HUES6 (cell line): ENCODE results near the gene IFNA10.
"Not testable (repeated sequence)": the region's sequence is repeated elsewhere in the genome, so short reads cannot be mapped to it uniquely, and the experiment has no call there.

Experiments used
- H3K27ac ChIP-seq: 2 replicates; pipeline ENCODE4 v1.7.0; 2013; ENCODE audit warnings: low read depth, mild to moderate bottlenecking, low read length, inconsistent platforms
- H3K27me3 ChIP-seq: 2 replicates; pipeline ENCODE4 v1.6.1; 2013; ENCODE audit warnings: low read length; ENCODE audit not compliant: control insufficient read depth, insufficient read depth
- H3K36me3 ChIP-seq: 2 replicates; pipeline ENCODE4 v1.6.1; 2013; ENCODE audit warnings: low read length; ENCODE audit not compliant: control insufficient read depth, insufficient read depth
- H3K4me1 ChIP-seq: 2 replicates; pipeline ENCODE4 v1.6.1; 2013; ENCODE audit warnings: low read length; ENCODE audit not compliant: control insufficient read depth, insufficient read depth
- H3K4me3 ChIP-seq: 2 replicates; pipeline ENCODE4 v1.5.1; 2013; ENCODE audit warnings: low read depth, low read length
- H3K9ac ChIP-seq: one replicate; pipeline ENCODE4 v1.6.1; 2013; ENCODE audit warnings: mild to moderate bottlenecking, low read length
- H3K9me3 ChIP-seq: 2 replicates; pipeline ENCODE4 v1.6.1; 2013; ENCODE audit warnings: low read depth, low read length; ENCODE audit not compliant: control insufficient read depth, insufficient read depth

The IFNA10 gene

DNA sequence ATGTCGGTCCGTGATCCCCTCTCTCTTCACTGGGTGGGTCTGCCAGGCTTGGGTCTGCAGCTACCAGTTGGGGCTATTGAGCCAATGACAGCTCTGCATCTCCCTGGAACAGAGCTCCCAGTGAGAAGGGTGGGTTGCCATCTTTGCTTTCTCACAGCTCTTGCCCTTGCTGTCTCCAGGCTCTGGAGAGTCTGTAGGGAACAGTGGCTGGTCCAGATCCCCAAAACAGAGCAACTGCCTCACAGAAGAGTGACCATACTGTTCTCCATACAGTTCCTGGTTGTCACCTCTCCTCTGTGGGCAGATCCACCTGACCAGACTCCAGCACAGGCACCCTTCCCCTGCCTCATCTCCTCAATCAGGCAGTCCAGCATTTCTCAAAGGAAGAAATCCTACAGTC is 26.3 kb upstream of the IFNA10 start:
- no peaks in the 10 kb centered on the region for H3K9me3 ChIP-seq
- no peak overlapping the region for H3K4me3 ChIP-seq
- no peak overlapping the region for H3K9ac ChIP-seq
- no peaks in the 10 kb centered on the region for H3K4me1 ChIP-seq
- H3K27me3 ChIP-seq: no peaks in the 10 kb centered on the region; the same call in 1 of the 2 replicates
- H3K36me3 ChIP-seq: no peaks in the 10 kb centered on the region
- no peak overlapping the region for H3K27ac ChIP-seq

- Histone ChIP-seq H3K36me3 (no peaks in the 10 kb centered on the region), H3K27me3 (no peaks in the 10 kb centered on the region; the same call in 1 of the 2 replicates), H3K27ac (no peak within 1 kb of the TSS), H3K4me1 (no peaks in the 10 kb centered on the region), H3K4me3 (no peak within 1 kb of the TSS), H3K9ac (no peak within 1 kb of the TSS), H3K9me3 (no peaks in the 10 kb centered on the region)
These were observed 21.2 kb upstream of the IFNA10 start, which contains the start of gene IFNA17 for GRCh38 chr9:21228122-21228521. TSS of gene IFNA17 (minus strand) at chr9:21228222. CDS start at chr9:21228173, 49 bp downstream.

GRCh38 chr9:21217211-21217610 is 10.3 kb upstream of the IFNA10 start, which contains the start of gene IFNA16:
TSS of gene IFNA16 (minus strand) at chr9:21217311. CDS start at chr9:21217305, 6 bp downstream.
- not testable (repeated sequence) for H3K4me3 ChIP-seq, H3K4me1 ChIP-seq, H3K9ac ChIP-seq, H3K36me3 ChIP-seq, H3K9me3 ChIP-seq, H3K27me3 ChIP-seq, H3K27ac ChIP-seq

DNA sequence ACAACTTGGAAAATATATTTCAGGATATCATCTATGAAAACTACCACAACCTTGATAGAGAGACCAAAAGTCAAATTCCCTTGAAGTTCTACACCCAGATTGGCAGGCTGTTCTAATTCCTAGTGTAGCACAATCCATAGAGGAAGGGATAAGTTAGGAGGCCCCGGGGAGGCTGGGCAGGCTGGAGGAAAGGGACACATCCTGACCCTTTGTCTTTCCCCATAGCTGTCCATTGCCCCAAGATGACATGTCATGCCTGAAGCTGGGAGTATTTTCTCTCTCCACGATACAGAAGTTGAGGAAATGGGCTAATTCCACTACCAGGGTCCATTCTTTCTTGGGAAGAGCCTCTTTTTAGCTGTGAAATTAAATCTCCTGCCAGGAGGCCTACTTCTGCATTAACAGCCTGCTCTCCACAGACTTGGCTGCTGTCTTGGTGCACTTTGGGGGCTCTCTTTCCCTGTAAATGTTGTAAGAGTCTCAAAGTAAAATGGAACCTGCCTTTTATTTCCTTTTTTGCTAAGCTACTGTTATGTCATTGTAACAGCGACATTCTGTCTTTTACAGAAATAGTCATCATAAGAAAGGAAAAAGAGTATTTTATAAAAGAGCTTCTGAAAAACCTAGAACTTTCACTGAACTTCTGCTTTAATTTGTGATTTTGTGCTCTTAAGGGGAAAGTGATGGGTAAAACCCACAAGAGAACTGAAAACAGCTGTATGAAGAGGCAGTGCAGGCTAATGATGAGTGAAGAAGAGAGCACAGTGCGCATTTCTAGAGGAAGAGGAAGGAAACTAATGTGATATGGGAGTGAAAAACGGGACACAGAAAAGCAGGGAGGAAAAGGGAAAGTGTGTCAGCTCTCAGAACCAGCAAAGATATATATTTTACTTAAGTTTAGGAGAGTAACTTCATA is 6.7 kb upstream of the IFNA10 start:
- not testable (repeated sequence) for H3K27me3 ChIP-seq, H3K9ac ChIP-seq, H3K4me3 ChIP-seq, H3K27ac ChIP-seq, H3K9me3 ChIP-seq, H3K36me3 ChIP-seq, H3K4me1 ChIP-seq

GRCh38 chr9:21212160-21212559 is 5.2 kb upstream of the IFNA10 start:
- not testable (repeated sequence) for H3K9me3 ChIP-seq, H3K4me3 ChIP-seq, H3K36me3 ChIP-seq, H3K27ac ChIP-seq, H3K27me3 ChIP-seq, H3K9ac ChIP-seq, H3K4me1 ChIP-seq

GRCh38 chr9:21210782-21211181 is 3.8 kb upstream of the IFNA10 start:
- H3K9me3 ChIP-seq, H3K4me3 ChIP-seq: not testable (repeated sequence)

DNA sequence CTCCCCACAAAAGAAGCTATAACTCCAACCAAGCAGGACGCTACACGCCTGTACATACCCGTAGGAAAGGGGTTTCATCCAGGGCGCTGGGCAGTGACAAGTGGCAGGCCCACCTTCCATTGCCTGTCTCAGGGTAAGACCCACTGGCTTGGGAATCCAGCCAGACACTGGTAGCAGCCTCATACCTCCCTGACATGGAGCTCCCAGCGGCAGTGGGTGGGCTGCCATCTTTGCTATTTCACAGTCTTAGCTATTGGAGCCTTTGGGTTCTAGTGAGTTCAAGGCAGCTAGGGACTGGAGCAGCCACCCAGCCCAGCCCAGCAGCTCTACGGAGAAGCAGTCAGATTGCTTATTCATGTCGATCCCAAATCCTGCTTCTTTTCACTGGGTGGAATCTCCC is 3.4 kb upstream of the IFNA10 start:
- no peaks in the 10 kb centered on the region for H3K36me3 ChIP-seq
- H3K9me3 ChIP-seq: no peaks in the 10 kb centered on the region
- H3K4me3 ChIP-seq: no peak overlapping the region
- H3K27ac ChIP-seq: no peak overlapping the region
- no peaks in the 10 kb centered on the region for H3K4me1 ChIP-seq
- H3K9ac ChIP-seq: no peak overlapping the region
- H3K27me3 ChIP-seq: no peaks in the 10 kb centered on the region

More at GRCh38 chr9:21210782-21211181, 3.8 kb upstream of the IFNA10 start:
- not testable (repeated sequence) for H3K27me3 ChIP-seq, H3K27ac ChIP-seq, H3K4me1 ChIP-seq, H3K9ac ChIP-seq, H3K36me3 ChIP-seq

DNA sequence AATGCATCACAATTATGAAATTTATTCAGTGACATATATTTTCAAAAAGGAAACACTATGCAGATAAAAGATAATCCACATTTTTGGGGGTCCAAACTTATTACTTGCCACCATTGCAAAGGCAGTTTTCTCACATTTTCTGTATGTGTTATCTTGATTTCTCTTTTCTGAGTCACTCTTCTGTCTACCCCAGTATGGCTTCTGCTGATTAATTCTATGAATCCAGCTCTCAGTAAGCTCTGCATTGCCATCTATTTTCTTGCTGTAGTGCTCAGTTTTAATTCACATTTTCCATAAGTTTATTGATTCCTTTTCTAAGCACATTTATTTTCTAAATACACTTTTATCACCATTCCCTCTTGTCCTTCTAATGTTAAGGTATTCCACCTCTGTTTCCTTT is 1.7 kb downstream of the IFNA10 start:
- Histone ChIP-seq H3K4me3 (no peak overlapping the region), H3K36me3 (no peaks in the 10 kb centered on the region), H3K27me3 (no peaks in the 10 kb centered on the region), H3K9me3 (no peaks in the 10 kb centered on the region), H3K4me1 (no peaks in the 10 kb centered on the region), H3K27ac (no peak overlapping the region), H3K9ac (no peak overlapping the region)

DNA sequence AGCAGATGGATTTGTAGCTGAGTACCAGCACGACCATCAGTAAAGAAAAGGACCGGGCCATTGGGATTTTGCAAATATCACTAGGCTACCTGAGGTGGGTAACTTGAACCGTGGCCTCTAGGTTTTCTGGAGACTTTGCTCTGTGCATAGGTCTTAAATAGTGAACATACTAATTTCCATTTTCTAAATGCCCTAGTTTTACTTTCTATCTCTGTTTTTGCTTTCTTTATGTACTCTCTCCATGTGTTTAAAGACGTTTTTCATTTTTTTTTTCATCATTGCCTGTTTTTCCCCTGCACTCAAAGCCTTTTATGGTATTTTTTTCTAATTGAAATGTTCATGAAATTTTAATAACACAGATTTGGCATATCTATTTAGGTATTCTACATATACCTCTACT is 4.8 kb downstream of the IFNA10 start, which contains the start of gene IFNA7:
Gene IFNA7 (minus strand): TSS at position 101 of the 400 bp plus-strand sequence. CDS start 40 bp downstream, at position 61.
- not testable (repeated sequence) for H3K36me3 ChIP-seq, H3K9me3 ChIP-seq

DNA sequence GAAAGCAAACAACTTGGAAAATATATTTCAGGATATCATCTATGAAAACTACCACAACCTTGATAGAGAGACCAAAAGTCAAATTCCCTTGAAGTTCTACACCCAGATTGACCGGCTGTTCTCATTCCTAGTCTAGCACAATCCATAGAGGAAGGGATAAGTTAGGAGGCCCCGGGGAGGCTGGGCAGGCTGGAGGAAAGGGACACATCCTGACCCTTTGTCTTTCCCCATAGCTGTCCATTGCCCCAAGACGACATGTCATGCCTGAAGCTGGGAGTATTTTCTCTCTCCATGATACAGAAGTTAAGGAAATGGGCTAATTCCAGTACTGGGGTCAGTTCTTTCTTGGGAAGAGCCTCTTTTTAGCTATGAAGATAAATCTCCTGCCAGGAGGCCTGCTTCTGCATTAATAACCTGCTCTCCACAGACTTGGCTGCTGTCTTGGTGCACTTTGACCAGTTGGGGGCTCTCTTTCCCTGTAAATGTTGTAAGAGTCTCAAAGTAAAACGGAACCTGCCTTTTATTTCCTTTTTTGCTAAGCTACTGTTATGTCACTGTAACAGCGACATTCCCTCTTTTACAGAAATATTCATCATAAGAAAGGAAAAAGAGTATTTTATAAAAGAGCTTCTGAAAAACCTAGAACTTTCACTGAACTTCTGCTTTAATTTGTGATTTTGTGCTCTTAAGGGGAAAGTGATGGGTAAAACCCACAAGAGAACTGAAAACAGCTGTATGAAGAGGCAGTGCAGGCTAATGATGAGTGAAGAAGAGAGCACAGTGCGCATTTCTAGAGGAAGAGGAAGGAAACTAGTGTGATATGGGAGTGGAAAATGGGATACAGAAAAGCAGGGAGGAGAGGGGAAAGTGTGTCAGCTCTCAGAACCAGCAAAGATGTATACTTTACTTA is 11.8 kb downstream of the IFNA10 start:
- H3K9me3 ChIP-seq, H3K4me1 ChIP-seq, H3K4me3 ChIP-seq, H3K27me3 ChIP-seq, H3K9ac ChIP-seq, H3K27ac ChIP-seq, H3K36me3 ChIP-seq: not testable (repeated sequence)

More for the DNA sequence above, 4.8 kb downstream of the IFNA10 start, which contains the start of gene IFNA7:
- not testable (repeated sequence) for H3K4me1 ChIP-seq, H3K27ac ChIP-seq, H3K9ac ChIP-seq, H3K4me3 ChIP-seq, H3K27me3 ChIP-seq

GRCh38 chr9:21187487-21187886 is 19.5 kb downstream of the IFNA10 start, which contains the start of gene IFNA4:
TSS of gene IFNA4 (minus strand) at chr9:21187587. CDS start at chr9:21187531, 56 bp downstream.
- not testable (repeated sequence) for H3K27ac ChIP-seq, H3K9ac ChIP-seq, H3K9me3 ChIP-seq

More at GRCh38 chr9:21187487-21187886, 19.5 kb downstream of the IFNA10 start, which contains the start of gene IFNA4:
- not testable (repeated sequence) for H3K27me3 ChIP-seq, H3K4me3 ChIP-seq, H3K4me1 ChIP-seq, H3K36me3 ChIP-seq
